H1 (cell line): ENCODE data around the gene MPDU1. TPM values are rescaled to one million over a fixed set of nuclear protein-coding genes. Genes with fewer than 3 reads are reported as not detected.

Experiments used
- CTCF ChIA-PET: fragments of 300-600 bp; sonication (Branson Sonifier 250); formaldehyde crosslinking; loops from one replicate; lab custom pipeline; 2021; ENCODE audit not compliant: partially characterized antibody; lab: Charles Lee
- POLR2A ChIA-PET: fragments of 300-600 bp; sonication (Branson Sonifier 250); formaldehyde crosslinking; loops from one replicate; lab custom pipeline; 2021; ENCODE audit warnings: inconsistent platforms; ENCODE audit not compliant: partially characterized antibody; lab: Charles Lee
- DNase-seq, 2 experiments: peaks; one replicate each; pipeline versions ENCODE4 v3.0.0 to v3.0.0-alpha.2; 2010 to 2022; ENCODE audit warnings: low spot score in 2 of 2, low read depth in 1 of 2, mixed read lengths in 1 of 2
- FAIRE-seq: peaks from 2 replicates; lab custom pipeline; 2011; peaks lifted over from hg19 to GRCh38; lab: Jason Lieb, UNC
- H2AFZ ChIP-seq: 2 replicates; pipeline ENCODE4 v1.8.1; 2012; ENCODE audit warnings: low read length, inconsistent platforms
- H2AK5ac ChIP-seq: 2 replicates; pipeline ENCODE4 v1.6.1; 2013; ENCODE audit warnings: low read depth, low read length
- H2BK120ac ChIP-seq: replicated peaks from 2 replicates; pipeline ENCODE3; 2013; ENCODE audit warnings: low read depth, low read length, inconsistent platforms
- H2BK12ac ChIP-seq: 2 replicates; pipeline ENCODE4 v1.6.1; 2013; ENCODE audit warnings: low read depth, low read length
- H2BK15ac ChIP-seq: 2 replicates; pipeline ENCODE4 v1.6.1; 2013; ENCODE audit warnings: low read length
- H2BK20ac ChIP-seq: 2 replicates; pipeline ENCODE4 v1.6.1; 2013; ENCODE audit warnings: low read length
- H2BK5ac ChIP-seq: 2 replicates; pipeline ENCODE4 v1.6.1; 2013; ENCODE audit warnings: low read depth, low read length
- H3K14ac ChIP-seq: 2 replicates; pipeline ENCODE4 v1.6.1; 2013; ENCODE audit warnings: inconsistent platforms; ENCODE audit not compliant: insufficient read length
- H3K18ac ChIP-seq: 2 replicates; pipeline ENCODE4 v1.6.1; 2013; ENCODE audit warnings: low read length; ENCODE audit errors: extremely low read depth
- H3K23ac ChIP-seq: 2 replicates; pipeline ENCODE4 v1.6.1; 2013; ENCODE audit warnings: inconsistent platforms; ENCODE audit not compliant: insufficient read length
- H3K23me2 ChIP-seq: 2 replicates; pipeline ENCODE4 v1.6.1; 2013; ENCODE audit warnings: low read depth, low read length
- H3K27ac ChIP-seq: 2 replicates; pipeline ENCODE4 v1.6.1; 2011; ENCODE audit warnings: low read depth, low read length, inconsistent platforms
- H3K27me3 ChIP-seq, 4 experiments: replicated peaks in 1 of 4; 1 replicate in 1 of 4; 2 replicates in 3 of 4; pipeline versions ENCODE4 v1.6.1 to v1.8.1; 2011 to 2013; ENCODE audit warnings: low read length in 3 of 4, mild to moderate bottlenecking in 3 of 4, inconsistent platforms in 2 of 4, mixed read lengths in 2 of 4, moderate library complexity in 1 of 4; ENCODE audit not compliant: control insufficient read depth in 3 of 4, insufficient read depth in 3 of 4; ENCODE audit errors: extremely low read depth in 1 of 4
- H3K36me3 ChIP-seq, 4 experiments: 2 replicates each; pipeline versions ENCODE4 v1.6.1 to v1.8.1; 2011 to 2013; ENCODE audit warnings: mild to moderate bottlenecking in 4 of 4, low read length in 3 of 4, moderate library complexity in 2 of 4, control low read depth in 1 of 4, inconsistent platforms in 1 of 4; ENCODE audit not compliant: insufficient read depth in 4 of 4, control insufficient read depth in 2 of 4
- H3K4ac ChIP-seq: replicated peaks from 2 replicates; pipeline ENCODE3; 2013; ENCODE audit warnings: low read length, low read depth, mixed read lengths, inconsistent platforms; ENCODE audit not compliant: insufficient read length
- H3K4me1 ChIP-seq, 4 experiments: replicated peaks in 1 of 4; 1 replicate in 1 of 4; 2 replicates in 3 of 4; pipeline versions ENCODE4 v1.6.1 to v1.8.1; 2011 to 2013; ENCODE audit warnings: low read length in 3 of 4, inconsistent platforms in 2 of 4, mixed read lengths in 1 of 4; ENCODE audit not compliant: insufficient read depth in 4 of 4, control insufficient read depth in 3 of 4
- H3K4me2 ChIP-seq, 2 experiments: 2 replicates each; pipeline versions ENCODE4 v1.6.1 to v1.8.1; 2011 to 2013; ENCODE audit warnings: low read depth in 2 of 2, low read length in 2 of 2, control low read depth in 1 of 2, inconsistent platforms in 1 of 2, mild to moderate bottlenecking in 1 of 2; ENCODE audit not compliant: insufficient read depth in 1 of 2
- H3K4me3 ChIP-seq, 4 experiments: fragments of 200-600, 300-600 bp in 1 of 4; sonication (generic), shearing (Covaris generic), sonication (Bioruptor Twin) in 1 of 4; 2 replicates each; pipeline versions ENCODE4 v1.5.1 to v1.8.1; 2011 to 2016; ENCODE audit warnings: low read length in 4 of 4, low read depth in 3 of 4, control low read depth in 2 of 4, inconsistent platforms in 2 of 4, mild to moderate bottlenecking in 2 of 4, mixed read lengths in 1 of 4, moderate library complexity in 1 of 4; ENCODE audit not compliant: insufficient read depth in 2 of 4; ENCODE audit errors: extremely low read depth in 1 of 4
- H3K56ac ChIP-seq: replicated peaks from 2 replicates; pipeline ENCODE3; 2013; ENCODE audit warnings: low read depth, mild to moderate bottlenecking, mixed read lengths, low read length, inconsistent platforms; ENCODE audit not compliant: insufficient read length
- H3K79me1 ChIP-seq: 2 replicates; pipeline ENCODE4 v1.6.1; 2013; ENCODE audit warnings: low read depth, low read length, control low read depth
- H3K79me2 ChIP-seq, 2 experiments: 2 replicates each; pipeline versions ENCODE4 v1.6.1 to v1.8.1; 2012 to 2013; ENCODE audit warnings: low read length in 2 of 2, mild to moderate bottlenecking in 2 of 2, inconsistent platforms in 1 of 2; ENCODE audit not compliant: insufficient read depth in 2 of 2, control insufficient read depth in 1 of 2
- H3K9ac ChIP-seq, 4 experiments: replicated peaks in 1 of 4; 1 replicate in 1 of 4; 2 replicates in 3 of 4; pipeline versions ENCODE4 v1.6.1 to v1.8.1; 2011 to 2013; ENCODE audit warnings: low read depth in 3 of 4, low read length in 3 of 4, control low read depth in 2 of 4, mild to moderate bottlenecking in 2 of 4, moderate library complexity in 2 of 4, inconsistent platforms in 1 of 4; ENCODE audit errors: extremely low read depth in 1 of 4
- H3K9me3 ChIP-seq, 2 experiments: 2 replicates each; pipeline versions ENCODE4 v1.6.1 to v1.8.1; 2012 to 2013; ENCODE audit warnings: mild to moderate bottlenecking in 2 of 2, moderate library complexity in 2 of 2, control low read depth in 1 of 2, inconsistent platforms in 1 of 2, low read depth in 1 of 2, low read length in 1 of 2, mixed read lengths in 1 of 2; ENCODE audit not compliant: insufficient read depth in 2 of 2
- H4K20me1 ChIP-seq, 2 experiments: replicated peaks in 1 of 2; 2 replicates each; pipeline versions ENCODE3 to v1.8.1; 2011 to 2013; ENCODE audit warnings: inconsistent platforms in 2 of 2, low read length in 2 of 2, mild to moderate bottlenecking in 1 of 2; ENCODE audit not compliant: insufficient read depth in 2 of 2, control insufficient read depth in 1 of 2
- H4K5ac ChIP-seq: 2 replicates; pipeline ENCODE4 v1.6.1; 2013; ENCODE audit warnings: low read length, low read depth, mixed read lengths, inconsistent platforms; ENCODE audit not compliant: insufficient read length
- H4K8ac ChIP-seq: 2 replicates; pipeline ENCODE4 v1.8.0; 2013; ENCODE audit warnings: mild to moderate bottlenecking, moderate library complexity, low read length, inconsistent platforms; ENCODE audit not compliant: insufficient read depth; ENCODE audit errors: extremely low read depth
- H4K91ac ChIP-seq: replicated peaks from 2 replicates; pipeline ENCODE3; 2013; ENCODE audit warnings: low read length, mixed read lengths, inconsistent platforms; ENCODE audit not compliant: insufficient read length
- RFX5 ChIP-seq: IDR thresholded peaks from 2 replicates; pipeline ENCODE4 v1.6.1; 2011; ENCODE audit warnings: low read depth, low read length, improper control_type of control experiment, borderline replicate concordance
- RXRA ChIP-seq: IDR thresholded peaks from 2 replicates; pipeline ENCODE4 v1.6.1; 2011; ENCODE audit warnings: low read depth, mild to moderate bottlenecking, low read length, moderate library complexity; ENCODE audit not compliant: insufficient read depth
- WGBS, 2 experiments: shearing (Covaris generic) in 1 of 2; methylation state at CpG; one replicate each; pipeline versions ENCODE4 v1.1.6 to v1.1.7; 2013 to 2015; ENCODE audit warnings: low lambda C conversion rate in 2 of 2, mixed read lengths in 2 of 2, inconsistent platforms in 1 of 2, low coverage in 1 of 2, missing lambda C conversion rate in 1 of 2; ENCODE audit not compliant: insufficient replicate concordance in 2 of 2, insufficient coverage in 1 of 2, insufficient read length in 1 of 2; ENCODE audit errors: extremely low coverage in 1 of 2, missing lambda C conversion rate in 1 of 2; 5-methylcytosine and 5-hydroxymethylcytosine counted together
- polyA plus RNA-seq, 7 experiments: library from polyadenylated mRNA; depleted of rRNA in 3 of 7; stranded (reverse) in 5 of 7; unstranded in 2 of 7; fragments of >200 nt in 5 of 7; fragments of 200-250 nt in 2 of 7; gene quantifications; 1 replicate in 5 of 7; 2 replicates in 1 of 7; 4 replicates in 1 of 7; pipeline versions ENCODE4 v1.2.1 to v1.2.3, GENCODE V29; 2011 to 2013; ENCODE audit warnings: missing spikeins in 2 of 7, mixed read lengths in 2 of 7
- total RNA-seq: library from RNA; stranded (reverse); fragmentation: NEBNext Ultra II Directional; extraction: Animal tissue kit (Norgen Biotek cat#: 25700); gene quantifications from 2 replicates; pipeline ENCODE4 v1.2.1, GENCODE V29; 2021
- TF ChIP-seq, protein P1 (sequence below), 3 experiments: IDR thresholded peaks; 1 replicate in 2 of 3; 2 replicates in 1 of 3; pipeline versions ENCODE4 v1.5.1 to v1.6.1; 2011; ENCODE audit warnings: low read length in 3 of 3, mild to moderate bottlenecking in 3 of 3, inconsistent platforms in 2 of 3, low read depth in 1 of 3, moderate library complexity in 1 of 3; ENCODE audit not compliant: insufficient read depth in 1 of 3; ENCODE audit errors: control extremely low read depth in 1 of 3
- TF ChIP-seq, protein P2 (sequence below): IDR thresholded peaks from 2 replicates; pipeline ENCODE4 v1.6.1; 2012; ENCODE audit warnings: inconsistent platforms

The MPDU1 gene
- total and polyA plus RNA-seq, 2 of the 8 experiments (the other 6 are each of a cell fraction or from before 2014, with no cell fraction given) = 63.2 to 142 TPM

DNA sequence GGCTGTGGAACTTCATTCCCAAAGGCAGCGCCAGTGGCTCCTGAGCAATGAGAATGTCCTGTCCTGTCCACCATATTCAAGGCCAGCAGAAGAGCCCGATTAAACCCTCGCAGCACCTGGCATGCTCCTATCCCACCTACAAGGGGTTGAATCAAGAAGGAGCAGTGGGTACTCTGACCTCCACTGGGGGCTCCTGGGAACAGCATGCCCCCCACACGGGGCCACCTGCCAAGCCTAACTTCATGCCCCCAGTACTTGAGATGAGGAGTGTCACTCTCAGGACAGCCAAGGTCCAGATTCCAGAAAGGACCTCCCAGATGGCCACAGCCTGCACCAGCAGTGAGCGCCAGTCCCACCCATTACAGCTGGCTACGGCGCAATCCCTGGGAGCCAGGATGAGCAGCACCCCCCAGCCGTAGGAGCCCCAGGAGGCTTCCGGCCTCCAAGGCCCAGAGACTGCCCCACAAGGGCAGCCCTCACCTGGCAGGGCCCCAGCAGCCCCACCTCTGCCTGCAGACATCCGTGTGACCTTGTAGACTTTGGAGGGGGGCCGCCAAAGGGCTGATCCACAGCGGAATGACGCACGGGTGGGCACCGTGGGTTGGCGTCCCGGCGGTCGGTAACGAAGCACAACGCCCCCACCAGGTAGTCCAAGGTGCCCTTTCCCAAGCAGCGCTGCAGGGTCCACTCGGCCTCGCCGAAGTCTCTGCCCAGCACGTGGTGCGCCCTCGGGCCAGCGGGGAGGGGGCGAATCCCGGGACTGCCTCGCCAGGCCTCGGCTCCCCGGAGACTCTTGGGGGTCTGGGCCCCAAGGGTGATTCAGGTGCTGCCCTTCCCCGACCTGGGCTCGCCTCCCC lies 1.0 kb upstream of the MPDU1 start:
- Histone ChIP-seq H3K27me3 (no peaks in the 10 kb centered on the region), H3K23me2 (peaks cover 11% of the 10 kb centered on the region; the same call in 1 of the 2 replicates), H3K4me1 (peaks cover 0 to 16% (median 4%) of the 10 kb centered on the region in 4 experiments; a peak in 5 of 7 replicates), H3K14ac (no peak overlapping the region), H3K36me3 (peaks cover 5 to 23% (median 11%) of the 10 kb centered on the region in 4 experiments), H3K27ac (peak overlapping the region; percentile 98; the same call in 1 of the 2 replicates), H3K4me3 (peak overlapping the region; percentile 47 to 95 (median 70); a peak in 5 of 8 replicates), H3K79me2 (no peaks in the 10 kb centered on the region), H3K56ac (peak overlapping the region; percentile 97), H2BK20ac (no peak overlapping the region), H3K4me2 (peak overlapping the region; percentile 67), H3K18ac (peak overlapping the region; percentile 97), H3K9ac (peak overlapping the region in 3 of 4 experiments; percentile 33 to 98 (median 84); a peak in 5 of 7 replicates), H2AFZ (no peak overlapping the region), H3K23ac (no peak overlapping the region), H2AK5ac (peak overlapping the region; percentile 92), H3K9me3 (no peaks in the 10 kb centered on the region), H4K8ac (peak overlapping the region; percentile 99), H4K91ac (peak overlapping the region; percentile 98), H4K20me1 (peaks cover 3% of the 10 kb centered on the region in 2 experiments), H2BK12ac (peak overlapping the region; percentile 93), H2BK15ac (peak overlapping the region; percentile 88), H2BK120ac (peak overlapping the region; percentile 52), H3K79me1 (peaks cover 4% of the 10 kb centered on the region; the same call in 1 of the 2 replicates), H2BK5ac (peak overlapping the region; percentile 99), H4K5ac (peak overlapping the region; percentile 54), H3K4ac (peak overlapping the region; percentile 86)
- CTCF ChIA-PET = interaction anchor here (0.7 to 2.0 kb wide), 6 partner anchors 8 to 761 kb away, joined by 3 to 8 read pairs (median 5); partner anchors contain the start of genes SENP3 and TP53
- DNase-seq = peak in 1 of 2 experiments; percentile 51
- no peak for FAIRE-seq
- POLR2A ChIA-PET = interaction anchor here (0.7 to 37.5 kb wide), 16 partner anchors 0 to 321 kb away, joined by 3 to 1144 read pairs (median 6); partner anchors contain the start of genes ATP1B2, CD68, FXR2 and MPDU1
- WGBS, 2 experiments = 91% methylated on average over 31 of the region's 36 CpGs; no CpG with 5 or more reads in 1 of the 2 experiments
- TF ChIP-seq RXRA (no peak), RFX5 (no peak)
- TF ChIP-seq, protein P1, sequence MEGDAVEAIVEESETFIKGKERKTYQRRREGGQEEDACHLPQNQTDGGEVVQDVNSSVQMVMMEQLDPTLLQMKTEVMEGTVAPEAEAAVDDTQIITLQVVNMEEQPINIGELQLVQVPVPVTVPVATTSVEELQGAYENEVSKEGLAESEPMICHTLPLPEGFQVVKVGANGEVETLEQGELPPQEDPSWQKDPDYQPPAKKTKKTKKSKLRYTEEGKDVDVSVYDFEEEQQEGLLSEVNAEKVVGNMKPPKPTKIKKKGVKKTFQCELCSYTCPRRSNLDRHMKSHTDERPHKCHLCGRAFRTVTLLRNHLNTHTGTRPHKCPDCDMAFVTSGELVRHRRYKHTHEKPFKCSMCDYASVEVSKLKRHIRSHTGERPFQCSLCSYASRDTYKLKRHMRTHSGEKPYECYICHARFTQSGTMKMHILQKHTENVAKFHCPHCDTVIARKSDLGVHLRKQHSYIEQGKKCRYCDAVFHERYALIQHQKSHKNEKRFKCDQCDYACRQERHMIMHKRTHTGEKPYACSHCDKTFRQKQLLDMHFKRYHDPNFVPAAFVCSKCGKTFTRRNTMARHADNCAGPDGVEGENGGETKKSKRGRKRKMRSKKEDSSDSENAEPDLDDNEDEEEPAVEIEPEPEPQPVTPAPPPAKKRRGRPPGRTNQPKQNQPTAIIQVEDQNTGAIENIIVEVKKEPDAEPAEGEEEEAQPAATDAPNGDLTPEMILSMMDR (IDR thresholded peaks at IDR 0.05; ENCODE audit: control extremely low read depth in 1 of 3, insufficient read depth in 1 of 3, low read depth in 1 of 3, low read length in 3 of 3) = peak in 1 of 3 experiments; percentile 2; a peak in 1 of 4 replicates
- TF ChIP-seq, protein P2, sequence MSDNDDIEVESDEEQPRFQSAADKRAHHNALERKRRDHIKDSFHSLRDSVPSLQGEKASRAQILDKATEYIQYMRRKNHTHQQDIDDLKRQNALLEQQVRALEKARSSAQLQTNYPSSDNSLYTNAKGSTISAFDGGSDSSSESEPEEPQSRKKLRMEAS = peak; percentile 80; the same call in 1 of the 2 replicates
